ENCODE results near the gene AP2A1. TPM values are rescaled to one million over a fixed set of nuclear protein-coding genes. Genes with fewer than 3 reads are reported as not detected.

AP2A1 gene
- total RNA-seq, 1 experiment from 2014 or later, result 103 TPM

GRCh38 chr19:49791776-49792445 lies 25.1 kb downstream of the AP2A1 start:
- no peak for DNase-seq (ENCODE audit: low read depth in 1 of 2, low spot score in 2 of 2)
- Histone ChIP-seq H3K27ac (no peak overlapping the region), H3K9me3 (replicated peaks) (no peaks in the 10 kb centered on the region), H3K36me3 (peaks cover 80% of the 10 kb centered on the region), H3K27me3 (replicated peaks) (no peaks in the 10 kb centered on the region), H3K4me1 (replicated peaks) (no peaks in the 10 kb centered on the region), H3K4me3 (no peak overlapping the region)

- H3K27ac ChIP-seq, result no peak overlapping the region
- H3K4me3 ChIP-seq, result no peak overlapping the region
- H3K9me3 ChIP-seq (replicated peaks), result no peaks in the 10 kb centered on the region
- peaks cover 83% of the 10 kb centered on the region for H3K36me3 ChIP-seq
- DNase-seq (ENCODE audit: low read depth in 1 of 2, low spot score in 2 of 2), result no peak
- no peaks in the 10 kb centered on the region for H3K27me3 ChIP-seq (replicated peaks)
- no peaks in the 10 kb centered on the region for H3K4me1 ChIP-seq (replicated peaks)
Measured at GRCh38 chr19:49792829-49793560, 26.2 kb downstream of the AP2A1 start.

- H3K27ac ChIP-seq, result no peak overlapping the region
- no peak for DNase-seq (ENCODE audit: low read depth in 1 of 2, low spot score in 2 of 2)
- H3K9me3 ChIP-seq (replicated peaks), result no peaks in the 10 kb centered on the region
- no peaks in the 10 kb centered on the region for H3K27me3 ChIP-seq (replicated peaks)
- no peaks in the 10 kb centered on the region for H3K4me1 ChIP-seq (replicated peaks)
- H3K36me3 ChIP-seq, result peaks cover 86% of the 10 kb centered on the region
- no peak overlapping the region for H3K4me3 ChIP-seq
Measured at GRCh38 chr19:49793561-49793840, 26.7 kb downstream of the AP2A1 start.

GRCh38 chr19:49795615-49796014 lies 28.8 kb downstream of the AP2A1 start:
- Histone ChIP-seq H3K27me3 (replicated peaks) (no peaks in the 10 kb centered on the region), H3K36me3 (peaks cover 90% of the 10 kb centered on the region), H3K4me1 (replicated peaks) (no peaks in the 10 kb centered on the region), H3K9me3 (replicated peaks) (no peaks in the 10 kb centered on the region), H3K27ac (no peak overlapping the region), H3K4me3 (no peak overlapping the region)
- no peak for DNase-seq (ENCODE audit: low read depth in 1 of 2, low spot score in 2 of 2)

- Histone ChIP-seq H3K36me3 (peaks cover 87% of the 10 kb centered on the region), H3K27me3 (replicated peaks) (no peaks in the 10 kb centered on the region), H3K9me3 (replicated peaks) (no peaks in the 10 kb centered on the region), H3K27ac (no peak overlapping the region), H3K4me1 (replicated peaks) (no peaks in the 10 kb centered on the region), H3K4me3 (no peak overlapping the region)
- no peak for DNase-seq (ENCODE audit: low read depth in 1 of 2, low spot score in 2 of 2)
Measured at GRCh38 chr19:49798574-49798973, 31.8 kb downstream of the AP2A1 start.

GRCh38 chr19:49799271-49799797 lies 32.5 kb downstream of the AP2A1 start:
- Histone ChIP-seq H3K27ac (no peak overlapping the region), H3K36me3 (peaks cover 89% of the 10 kb centered on the region), H3K9me3 (replicated peaks) (no peaks in the 10 kb centered on the region), H3K4me3 (no peak overlapping the region), H3K27me3 (replicated peaks) (no peaks in the 10 kb centered on the region), H3K4me1 (replicated peaks) (no peaks in the 10 kb centered on the region)
- no peak for DNase-seq (ENCODE audit: low read depth in 1 of 2, low spot score in 2 of 2)

GRCh38 chr19:49799798-49800376 lies 33.1 kb downstream of the AP2A1 start:
- no peaks in the 10 kb centered on the region for H3K9me3 ChIP-seq (replicated peaks)
- no peak for DNase-seq (ENCODE audit: low read depth in 1 of 2, low spot score in 2 of 2)
- no peaks in the 10 kb centered on the region for H3K27me3 ChIP-seq (replicated peaks)
- peaks cover 89% of the 10 kb centered on the region for H3K36me3 ChIP-seq
- H3K4me3 ChIP-seq, result no peak overlapping the region
- H3K27ac ChIP-seq, result no peak overlapping the region
- H3K4me1 ChIP-seq (replicated peaks), result no peaks in the 10 kb centered on the region

GRCh38 chr19:49800771-49801170 lies 34.0 kb downstream of the AP2A1 start:
- Histone ChIP-seq H3K4me3 (no peak overlapping the region), H3K36me3 (peaks cover 87% of the 10 kb centered on the region)

GRCh38 chr19:49801401-49801888 lies 34.6 kb downstream of the AP2A1 start:
- H3K27me3 ChIP-seq (replicated peaks), result no peaks in the 10 kb centered on the region
- no peak overlapping the region for H3K27ac ChIP-seq
- H3K9me3 ChIP-seq (replicated peaks), result no peaks in the 10 kb centered on the region
- H3K4me1 ChIP-seq (replicated peaks), result no peaks in the 10 kb centered on the region
- DNase-seq (ENCODE audit: low read depth in 1 of 2, low spot score in 2 of 2), result no peak
- H3K4me3 ChIP-seq, result no peak overlapping the region
- H3K36me3 ChIP-seq, result peaks cover 87% of the 10 kb centered on the region

More at GRCh38 chr19:49800771-49801170, 34.0 kb downstream of the AP2A1 start:
- Histone ChIP-seq H3K4me1 (replicated peaks) (no peaks in the 10 kb centered on the region), H3K27ac (no peak overlapping the region), H3K9me3 (replicated peaks) (no peaks in the 10 kb centered on the region), H3K27me3 (replicated peaks) (no peaks in the 10 kb centered on the region)
- no peak for DNase-seq (ENCODE audit: low read depth in 1 of 2, low spot score in 2 of 2)

GRCh38 chr19:49801966-49802661 lies 35.3 kb downstream of the AP2A1 start:
- no peak for DNase-seq (ENCODE audit: low read depth in 1 of 2, low spot score in 2 of 2)
- Histone ChIP-seq H3K9me3 (replicated peaks) (no peaks in the 10 kb centered on the region), H3K27ac (no peak overlapping the region), H3K4me3 (no peak overlapping the region), H3K36me3 (peaks cover 82% of the 10 kb centered on the region), H3K4me1 (replicated peaks) (no peaks in the 10 kb centered on the region), H3K27me3 (replicated peaks) (no peaks in the 10 kb centered on the region)

GRCh38 chr19:49802836-49803528 lies 36.2 kb downstream of the AP2A1 start:
- Histone ChIP-seq H3K27me3 (replicated peaks) (no peaks in the 10 kb centered on the region), H3K4me1 (replicated peaks) (no peaks in the 10 kb centered on the region), H3K27ac (no peak overlapping the region), H3K36me3 (peaks cover 74% of the 10 kb centered on the region), H3K4me3 (no peak overlapping the region), H3K9me3 (replicated peaks) (no peaks in the 10 kb centered on the region)
- DNase-seq (ENCODE audit: low read depth in 1 of 2, low spot score in 2 of 2), result no peak

- H3K36me3 ChIP-seq, result peaks cover 69% of the 10 kb centered on the region
- H3K4me3 ChIP-seq, result no peak overlapping the region
- no peak overlapping the region for H3K27ac ChIP-seq
- H3K9me3 ChIP-seq (replicated peaks), result no peaks in the 10 kb centered on the region
- H3K27me3 ChIP-seq (replicated peaks), result no peaks in the 10 kb centered on the region
- no peak for DNase-seq (ENCODE audit: low read depth in 1 of 2, low spot score in 2 of 2)
- peaks cover 1% of the 10 kb centered on the region; the same call in 1 of the 2 replicates for H3K4me1 ChIP-seq (replicated peaks)
Measured at GRCh38 chr19:49803529-49803856, 36.7 kb downstream of the AP2A1 start.

GRCh38 chr19:49805822-49806619 lies 39.2 kb downstream of the AP2A1 start:
- Histone ChIP-seq H3K36me3 (peaks cover 44% of the 10 kb centered on the region), H3K4me1 (replicated peaks) (peaks cover 13% of the 10 kb centered on the region), H3K4me3 (no peak overlapping the region), H3K27ac (no peak overlapping the region), H3K27me3 (replicated peaks) (no peaks in the 10 kb centered on the region), H3K9me3 (replicated peaks) (no peaks in the 10 kb centered on the region)
- DNase-seq (ENCODE audit: low read depth in 1 of 2, low spot score in 2 of 2), result no peak

Measured in SJSA1 (cell line).